Lung (tissue), 12 donors: ENCODE measurements around the gene SLC26A1. TPM values are rescaled to one million over a fixed set of nuclear protein-coding genes. Genes with fewer than 3 reads are reported as not detected.
A peak's percentile ranks its signal among the peaks of the same experiment; 100 is the strongest.

ENCODE experiments used
- ATAC-seq: fragments of 200-7000 bp; cut with Tn5 transposase; one replicate; pipeline ENCODE4 v1.9.1; 2020; ENCODE audit warnings: moderate number of reproducible peaks; ENCODE audit not compliant: insufficient read depth, low FRiP score
- DNase-seq, 3 donors: peaks; one replicate each; pipeline ENCODE4 v3.0.0-alpha.2; 2013 to 2017
- H3K27ac ChIP-seq, 2 donors: one replicate each; pipeline ENCODE4 v1.5.1; 2013; ENCODE audit warnings: mild to moderate bottlenecking in 2 of 2, moderate library complexity in 2 of 2, control low read depth in 1 of 2, inconsistent platforms in 1 of 2, low read depth in 1 of 2, low read length in 1 of 2
- H3K27me3 ChIP-seq, 3 donors: one replicate each; pipeline ENCODE4 v1.5.1; 2013; ENCODE audit warnings: low read length in 2 of 3; ENCODE audit not compliant: control insufficient read depth in 3 of 3, insufficient read depth in 3 of 3
- H3K36me3 ChIP-seq, 4 donors: one replicate each; pipeline ENCODE4 v1.5.1; 2013; ENCODE audit warnings: low read length in 4 of 4, mild to moderate bottlenecking in 1 of 4, moderate library complexity in 1 of 4; ENCODE audit not compliant: control insufficient read depth in 4 of 4, insufficient read depth in 4 of 4
- H3K4me1 ChIP-seq, 5 donors: one replicate each; pipeline ENCODE4 v1.5.1; 2013; ENCODE audit warnings: low read length in 5 of 5, mild to moderate bottlenecking in 2 of 5, moderate library complexity in 1 of 5; ENCODE audit not compliant: control insufficient read depth in 5 of 5, insufficient read depth in 5 of 5
- H3K4me3 ChIP-seq: one replicate; pipeline ENCODE4 v1.5.1; 2013; ENCODE audit warnings: mild to moderate bottlenecking, control low read depth, moderate library complexity
- H3K9ac ChIP-seq, 2 donors: one replicate each; pipeline ENCODE4 v1.5.1; 2013; ENCODE audit warnings: low read length in 2 of 2, control low read depth in 1 of 2; ENCODE audit not compliant: insufficient read depth in 1 of 2
- H3K9me3 ChIP-seq, 4 donors: one replicate each; pipeline ENCODE4 v1.5.1; 2013; ENCODE audit warnings: low read length in 3 of 4, mild to moderate bottlenecking in 1 of 4, moderate library complexity in 1 of 4; ENCODE audit not compliant: control insufficient read depth in 4 of 4, insufficient read depth in 3 of 4
- CTCF ChIP-seq: IDR thresholded peaks from 2 replicates; pipeline ENCODE4 v1.5.1; 2012; ENCODE audit warnings: mild to moderate bottlenecking; ENCODE audit errors: control extremely low read depth, extremely low read depth
- WGBS, 2 donors: extraction: QIAGEN DNeasy Blood & Tissue Kit; methylation state at CpG; one replicate each; pipeline ENCODE4 v1.1.7; 2013; 5-methylcytosine and 5-hydroxymethylcytosine counted together
- polyA plus RNA-seq, 2 donors: library from polyadenylated mRNA; stranded (reverse); fragments of 200-250 nt; gene quantifications; one replicate each; pipeline ENCODE4 v1.2.1, GENCODE V29; 2013
- total RNA-seq, 2 donors: library from RNA; depleted of rRNA in 1 of 2; stranded (reverse); fragments of >200 nt in 1 of 2; gene quantifications; one replicate each; pipeline ENCODE4 v1.2.1, GENCODE V29; 2014 to 2021
- donor health status: control.
- donor health status: control.
- donor health status: Bipolar disorder and iron deficiency.
- donor health status: healthy.
- donor health status: DM: yes; HTN: yes; CAD: no.

The SLC26A1 gene
- total and polyA plus RNA-seq, 4 donors, result 0.20 to 0.83 (median 0.50) TPM

- Histone ChIP-seq H3K9ac (no peak overlapping the region), H3K36me3 (peaks cover 0 to 56% (median 4%) of the 10 kb centered on the region in 4 donors), H3K27me3 (no peaks in the 10 kb centered on the region), H3K27ac (no peak overlapping the region), H3K4me1 (no peaks in the 10 kb centered on the region), H3K9me3 (no peaks in the 10 kb centered on the region), H3K4me3 (no peak overlapping the region)
- DNase-seq, result peak in 1 of 3 donors; percentile 6
- 86 to 88% methylated on average over 17 of the region's 17 CpGs for WGBS, 2 donors
- no peak for ATAC-seq
- no peak for TF ChIP-seq CTCF
Measured at GRCh38 chr4:958696-959337, 34.4 kb downstream of the SLC26A1 start.

GRCh38 chr4:958314-958665, 34.9 kb downstream of the SLC26A1 start:
- Histone ChIP-seq H3K27me3 (no peaks in the 10 kb centered on the region), H3K36me3 (peaks cover 0 to 59% (median 4%) of the 10 kb centered on the region in 4 donors), H3K9ac (no peak overlapping the region), H3K9me3 (no peaks in the 10 kb centered on the region), H3K4me1 (no peaks in the 10 kb centered on the region), H3K27ac (no peak overlapping the region), H3K4me3 (no peak overlapping the region)
- WGBS, 2 donors, result 93 to 94% methylated on average over 17 of the region's 17 CpGs
- no peak for TF ChIP-seq CTCF
- DNase-seq, result peak in 1 of 3 donors; percentile 9
- ATAC-seq, result no peak

- H3K36me3 ChIP-seq, result peaks cover 0 to 60% (median 4%) of the 10 kb centered on the region in 4 donors
- H3K4me3 ChIP-seq, result no peak overlapping the region
- no peak for TF ChIP-seq CTCF
- no peak overlapping the region for H3K9ac ChIP-seq
- no peaks in the 10 kb centered on the region for H3K4me1 ChIP-seq
- peak in 1 of 3 donors; percentile 5 for DNase-seq
- H3K9me3 ChIP-seq, result no peaks in the 10 kb centered on the region
- no peak for ATAC-seq
- 94 to 96% methylated on average over 45 of the region's 45 CpGs for WGBS, 2 donors
- no peak overlapping the region for H3K27ac ChIP-seq
- no peaks in the 10 kb centered on the region for H3K27me3 ChIP-seq
Measured at GRCh38 chr4:957581-958313, 35.5 kb downstream of the SLC26A1 start.
